Stimulated activated CD4-positive, alpha-beta T cell treated with anti-CD3 and anti-CD28 coated beads, Interleukin-12 subunit alpha, Interleukin-12 subunit beta, amount 100 ng/mL, for 24 hours (primary cell): Measurements from ENCODE around the gene STIMATE.

ENCODE experiments used
- DNase-seq, 2 experiments: peaks; one replicate each; pipeline ENCODE4 v3.0.0-alpha.2; 2020; ENCODE audit warnings: low read depth in 2 of 2

The STIMATE gene

GRCh38 chr3:52894756-52895155, 2.6 kb downstream of the STIMATE start:
- DNase-seq, result no peak

- no peak for DNase-seq
Measured at GRCh38 chr3:52893723-52894122, 3.6 kb downstream of the STIMATE start.

- no peak for DNase-seq
Measured at GRCh38 chr3:52892625-52893311, 4.6 kb downstream of the STIMATE start.

DNA sequence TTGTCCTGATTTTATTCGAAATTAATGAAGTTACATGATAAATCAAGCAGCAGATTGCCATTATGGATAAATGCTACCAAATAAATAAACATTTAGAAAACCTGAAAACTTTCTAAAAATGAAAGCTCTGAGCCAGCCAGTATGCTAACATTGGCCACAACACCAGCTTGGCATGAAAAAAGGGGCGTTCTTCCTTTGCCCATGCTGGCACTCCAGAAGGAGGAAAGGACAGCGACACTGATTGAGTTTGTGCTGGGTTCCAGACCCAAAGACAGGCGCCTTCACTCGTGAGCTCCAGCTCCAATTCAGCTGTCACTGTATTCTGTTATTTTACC, 5.1 kb downstream of the STIMATE start:
- no peak for DNase-seq

DNA sequence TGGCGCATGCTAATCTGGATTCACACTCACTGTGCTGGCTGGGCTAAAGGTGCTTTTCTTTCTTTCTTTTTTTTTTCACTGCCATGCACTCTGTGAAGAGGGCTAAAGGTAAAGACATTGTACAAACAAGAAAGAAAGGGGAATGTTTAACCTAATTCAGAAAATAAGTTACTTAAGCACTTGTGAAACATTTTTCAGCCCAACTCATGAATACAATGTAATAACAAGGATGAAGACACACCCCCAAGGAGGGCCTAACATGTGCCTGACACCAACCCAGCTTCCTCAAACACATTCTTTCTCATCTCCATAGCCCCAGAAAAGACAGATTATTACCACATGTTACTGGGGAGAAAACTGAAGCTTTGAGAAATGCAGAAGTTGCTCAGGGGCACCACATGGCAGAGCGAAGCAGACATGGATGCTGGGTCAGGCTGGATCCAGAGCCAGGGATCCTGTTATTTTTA, 5.7 kb downstream of the STIMATE start:
- DNase-seq, result no peak

GRCh38 chr3:52891164-52891563, 6.2 kb downstream of the STIMATE start:
- DNase-seq, result peak in 1 of 2 experiments; percentile 43

DNA sequence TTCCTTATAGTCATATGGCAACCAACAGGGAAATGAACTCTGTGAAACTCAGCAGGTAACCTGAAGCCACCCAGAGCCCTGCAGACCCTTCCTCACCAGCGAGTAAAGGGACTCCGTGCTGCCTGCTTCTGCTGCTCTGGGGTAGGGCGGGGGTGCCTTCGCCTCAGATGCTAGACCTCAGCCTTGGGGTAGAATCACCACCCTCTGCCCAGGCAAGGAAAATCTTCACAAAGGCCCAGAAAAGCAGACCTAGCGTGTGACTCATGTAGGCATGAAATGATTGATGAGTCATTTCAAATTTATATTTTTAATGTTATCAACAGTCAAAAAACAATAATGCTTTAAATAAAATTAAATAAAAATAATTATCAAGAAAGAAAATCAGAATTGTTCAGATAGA, 6.6 kb downstream of the STIMATE start:
- DNase-seq, result peak in 1 of 2 experiments; percentile 26

GRCh38 chr3:52889901-52890300, 7.4 kb downstream of the STIMATE start:
- no peak for DNase-seq

DNA sequence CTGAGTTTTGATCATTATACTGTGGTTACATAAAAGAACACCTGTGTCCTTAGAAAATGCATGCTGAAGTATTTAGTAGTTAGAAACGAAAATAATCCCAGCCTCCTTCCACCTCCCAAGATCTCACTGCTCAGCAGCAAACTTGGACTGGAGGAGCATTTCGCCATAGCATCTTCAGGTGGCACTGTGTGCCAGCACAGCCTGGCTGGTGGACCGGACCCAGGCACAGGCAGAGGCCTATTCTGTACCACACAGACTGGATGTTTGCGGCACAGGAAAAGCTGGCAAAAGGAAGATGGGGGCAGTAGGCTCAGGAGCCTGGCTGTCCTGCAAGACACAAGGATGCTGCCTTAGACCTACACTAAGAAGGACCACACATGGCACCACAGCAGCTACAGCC, 10.2 kb downstream of the STIMATE start:
- DNase-seq, result no peak

GRCh38 chr3:52886049-52886730, 11.2 kb downstream of the STIMATE start:
- DNase-seq, result no peak

DNA sequence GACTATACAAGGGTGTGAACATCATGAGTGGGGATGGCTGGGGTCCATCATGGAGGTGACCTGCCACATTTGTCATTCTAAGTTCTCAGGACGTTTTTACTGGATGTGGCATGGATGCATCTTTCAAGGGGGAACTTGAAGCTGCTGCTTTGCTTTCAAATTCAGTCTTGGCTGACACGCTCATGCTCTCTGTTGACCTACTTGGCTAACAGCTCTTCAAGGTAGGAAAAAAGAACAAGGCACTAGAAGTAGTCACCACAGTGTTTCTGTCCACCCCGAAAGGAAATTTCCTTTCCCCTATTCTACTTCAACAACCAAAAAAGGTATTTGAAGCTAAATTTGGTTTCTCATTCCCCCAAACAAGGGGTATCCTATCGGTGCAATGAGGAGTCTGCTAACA, 15.0 kb downstream of the STIMATE start:
- no peak for DNase-seq

DNA sequence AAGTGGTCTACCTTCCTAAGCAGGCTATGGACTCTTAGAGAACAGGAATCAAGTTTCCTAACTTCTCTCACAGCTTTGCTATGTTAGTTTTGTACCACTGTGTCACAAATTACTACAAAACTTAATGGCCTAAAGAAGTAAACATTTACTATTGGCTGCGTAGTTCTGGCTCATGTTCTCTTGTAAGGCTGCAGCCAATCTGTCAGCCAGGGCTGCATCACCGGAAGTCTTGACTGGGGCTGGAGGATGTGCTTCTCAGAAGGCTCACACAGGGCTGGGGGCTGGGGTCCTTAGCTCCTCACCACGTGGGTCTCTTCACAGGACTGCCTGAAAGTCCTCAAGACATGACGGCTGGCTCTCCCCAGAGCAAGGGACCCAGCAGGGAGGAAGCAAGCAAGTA, 15.5 kb downstream of the STIMATE start:
- no peak for DNase-seq

DNA sequence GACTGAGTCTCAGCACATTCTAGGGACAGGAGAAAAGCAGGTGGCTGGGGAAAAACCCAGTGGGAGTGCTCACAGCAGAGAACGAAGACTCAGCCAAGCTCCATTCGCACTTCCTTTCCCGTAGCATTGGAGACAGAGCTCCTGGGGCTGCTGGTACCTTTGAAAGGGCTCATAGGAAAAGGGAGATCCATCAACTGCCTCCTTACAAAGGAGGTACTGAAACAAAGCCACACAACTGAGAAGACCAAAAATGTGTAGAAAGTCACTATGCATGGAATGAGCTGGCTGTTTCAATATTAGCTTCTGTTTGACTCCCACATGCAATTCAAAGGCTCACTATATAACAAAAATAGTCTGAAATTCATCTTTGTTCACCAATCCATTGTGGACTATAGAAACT, 16.9 kb downstream of the STIMATE start:
- no peak for DNase-seq

GRCh38 chr3:52880047-52880446, 17.3 kb downstream of the STIMATE start:
- no peak for DNase-seq

DNA sequence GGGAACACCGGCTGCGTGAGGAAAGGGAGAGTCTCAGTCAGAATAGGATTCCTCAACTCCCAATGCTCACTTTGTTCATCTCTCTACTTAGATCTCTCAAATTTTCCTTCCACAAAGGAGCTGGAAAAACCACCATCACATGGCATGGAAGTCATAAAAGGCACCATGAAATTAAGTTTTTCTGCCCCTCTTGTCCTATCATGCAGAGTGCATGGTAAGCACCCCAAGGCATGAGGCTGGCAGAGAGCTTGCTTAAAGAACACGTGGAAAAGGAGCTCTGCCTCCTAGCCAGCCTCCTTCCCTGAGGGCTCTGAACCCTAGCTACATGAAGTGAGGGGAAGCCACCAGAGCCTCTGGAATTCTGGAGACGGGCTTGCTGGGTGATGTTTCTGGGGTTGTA, 17.8 kb downstream of the STIMATE start:
- no peak for DNase-seq

GRCh38 chr3:52879090-52879489, 18.3 kb downstream of the STIMATE start:
- no peak for DNase-seq

DNA sequence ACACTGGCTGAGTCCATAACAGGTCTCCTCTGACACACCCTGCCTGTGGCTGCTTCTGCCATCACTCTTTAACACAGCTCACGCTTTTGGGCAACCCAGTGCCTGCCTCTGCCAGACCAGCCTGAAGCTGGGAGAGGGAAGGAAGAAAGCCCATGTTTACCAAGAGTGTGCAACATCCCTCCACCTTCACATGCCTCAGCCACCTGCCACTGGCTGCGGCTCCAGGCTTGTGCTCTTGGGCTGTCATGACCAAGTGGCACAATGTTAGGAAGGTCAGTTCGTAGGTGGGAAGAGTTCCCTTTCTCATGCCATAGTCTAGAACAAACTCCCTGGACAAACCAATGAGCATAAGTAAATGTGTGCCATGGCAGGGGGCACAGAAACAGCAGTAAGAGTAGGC, 20.3 kb downstream of the STIMATE start:
- no peak for DNase-seq

GRCh38 chr3:52874864-52875587, 22.3 kb downstream of the STIMATE start:
- DNase-seq, result no peak

DNA sequence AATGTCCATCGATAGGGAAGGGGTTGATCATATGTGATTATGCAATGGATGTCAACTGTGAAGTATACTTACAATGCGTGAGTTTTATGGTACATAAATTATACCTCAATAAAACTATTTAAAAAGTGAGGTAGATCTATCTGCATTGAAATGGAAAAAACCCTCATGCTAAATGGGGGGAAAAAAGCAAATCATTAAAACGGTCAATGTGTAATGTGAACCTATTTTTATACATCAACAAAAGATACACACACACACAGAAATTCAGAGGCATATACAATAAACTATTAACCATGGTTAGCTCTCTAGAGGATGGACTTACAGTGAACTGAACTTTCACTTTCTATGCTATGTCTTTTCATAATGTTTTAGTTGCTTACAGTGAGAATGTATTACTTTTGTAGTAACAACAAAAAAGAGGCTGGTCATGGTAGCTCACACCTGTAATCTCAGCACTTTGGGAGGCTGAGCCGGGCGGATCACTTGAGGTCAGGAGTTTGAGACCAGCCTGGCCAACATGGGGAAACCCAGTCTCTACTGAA, 23.1 kb downstream of the STIMATE start:
- DNase-seq, result no peak

DNA sequence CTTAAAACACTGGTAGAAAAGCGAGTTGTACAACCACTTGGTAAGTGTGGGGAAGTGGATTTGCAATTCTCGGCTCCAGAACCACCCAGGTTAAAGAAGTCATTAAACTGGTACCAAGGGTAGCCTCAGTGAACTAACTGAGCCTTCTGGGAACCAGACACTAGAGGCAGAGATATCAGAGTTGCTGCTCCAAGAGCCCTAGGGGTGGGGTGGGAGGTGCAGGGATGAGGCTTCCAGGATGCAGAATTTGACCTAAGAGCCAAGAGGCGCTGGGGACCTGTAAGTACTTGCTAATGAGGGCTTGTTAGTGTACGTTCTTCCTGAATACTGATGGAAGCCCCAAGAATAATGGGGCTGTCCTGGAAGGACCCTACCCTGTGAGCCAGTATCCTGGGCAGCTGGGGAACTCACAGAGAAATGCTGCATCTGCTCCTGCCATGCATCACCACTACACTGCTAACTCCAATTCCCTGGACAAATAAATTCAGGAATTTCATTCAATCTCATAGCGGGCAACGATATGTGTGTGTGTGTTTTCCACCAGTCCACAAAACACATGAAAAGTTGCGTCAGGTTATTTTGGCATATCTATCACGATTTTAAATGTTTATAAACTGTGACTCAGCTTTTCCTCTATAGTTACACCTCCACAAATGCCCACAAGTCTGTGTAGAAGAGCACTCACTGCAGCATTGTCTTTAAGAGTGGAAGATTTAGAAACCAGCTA, 23.8 kb downstream of the STIMATE start:
- DNase-seq, result no peak

GRCh38 chr3:52872245-52872644, 25.1 kb downstream of the STIMATE start:
- DNase-seq, result no peak

GRCh38 chr3:52871761-52872160, 25.6 kb downstream of the STIMATE start:
- no peak for DNase-seq
